NCI-H446 treated with DMSO at 0.1 percent for 48 hours (cell line): ENCODE data around the gene RTL1.

Experiments
- DNase-seq: peaks from one replicate; lab custom pipeline; 2025; lab: John Stamatoyannopoulos, UW

RTL1 gene

DNA sequence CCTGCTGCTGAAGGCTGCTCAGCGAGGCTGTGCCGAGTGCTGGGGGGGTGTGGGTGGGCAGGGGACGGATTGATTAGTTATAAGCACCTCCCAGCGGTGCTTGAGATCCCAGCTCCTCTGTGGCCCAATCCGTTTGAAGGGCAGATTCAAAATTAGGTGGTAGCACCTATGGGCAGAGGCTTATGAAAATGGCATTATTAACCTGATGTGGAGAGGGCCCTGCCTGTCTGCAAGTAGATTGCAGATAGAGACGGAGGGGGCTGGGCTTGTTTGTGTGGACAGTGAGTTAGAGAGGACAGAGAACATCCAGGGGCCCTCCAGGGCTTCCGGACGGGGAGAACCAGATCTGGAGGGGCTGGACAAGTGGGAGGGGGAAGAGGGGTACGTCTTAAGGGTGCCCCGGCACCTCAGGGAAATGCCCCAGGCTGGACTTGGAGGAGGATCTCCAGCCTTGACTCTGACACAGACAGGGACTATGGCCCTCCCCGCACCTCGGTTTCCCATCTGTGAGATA lies at the start of gene RTL1:
RTL1 (minus strand) TSS at position 51 of the 514 bp plus-strand sequence. CDS start 18,934 bp downstream, outside the sequence.
- DNase-seq, result no peak

DNA sequence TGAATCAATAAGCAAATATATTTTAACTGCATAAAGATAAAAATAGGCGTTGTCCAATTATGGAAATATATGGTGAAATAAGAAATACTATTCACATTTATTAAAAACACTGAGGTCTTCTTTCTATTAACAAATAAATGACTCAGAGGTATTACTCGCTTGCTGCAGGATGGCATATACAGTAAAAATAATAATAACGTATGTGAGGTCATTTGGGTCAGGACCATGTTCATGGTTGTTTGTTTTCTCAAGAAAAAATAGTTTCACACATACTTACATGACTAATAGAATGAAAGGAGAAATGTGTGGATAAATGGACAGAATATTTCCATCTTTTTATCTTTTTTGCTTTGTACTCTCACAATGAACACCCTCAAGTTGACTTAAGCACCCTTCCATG lies 46.5 kb upstream of the RTL1 start:
- no peak for DNase-seq

- no peak for DNase-seq
Measured at GRCh38 chr14:100944052-100944451, 40.5 kb upstream of the RTL1 start.

DNA sequence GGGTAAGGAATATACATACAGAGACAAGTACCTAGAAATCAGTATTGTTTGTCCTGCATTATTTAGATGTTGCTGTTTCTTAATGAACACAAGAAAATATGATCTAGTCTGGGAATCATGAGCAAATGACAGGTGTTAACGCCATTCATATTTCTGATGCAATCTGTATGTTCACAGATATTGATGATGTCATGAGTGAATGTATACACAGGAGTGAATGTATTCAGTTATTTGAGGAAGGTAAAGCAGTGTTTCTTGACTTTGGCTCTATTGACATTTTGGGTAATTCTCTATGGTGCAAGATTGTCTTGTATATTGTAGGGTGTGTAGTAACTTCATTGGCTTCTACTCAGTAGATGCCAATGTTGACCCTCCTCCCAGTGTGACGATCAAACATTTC lies 26.7 kb upstream of the RTL1 start:
- no peak for DNase-seq

DNA sequence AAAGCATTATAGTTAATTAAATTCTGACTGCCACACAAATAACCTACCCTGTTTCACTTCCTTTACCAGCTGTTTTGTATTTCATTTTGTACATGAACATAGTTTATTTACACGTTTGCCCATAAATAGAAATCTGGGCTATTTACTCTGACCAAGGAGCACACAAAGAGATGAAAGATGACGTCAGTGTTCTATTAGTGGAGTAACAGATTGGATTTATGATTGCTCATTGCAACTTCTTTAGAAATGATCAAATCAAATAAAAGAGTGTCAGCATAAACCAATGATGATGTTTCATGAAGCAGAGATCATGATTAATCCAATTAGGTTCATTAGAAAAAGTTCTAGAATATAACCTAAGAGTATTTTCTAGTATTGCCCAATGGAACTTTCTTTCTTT lies 12.0 kb upstream of the RTL1 start:
- no peak for DNase-seq

- no peak for DNase-seq
Measured at GRCh38 chr14:100914597-100915021, 11.1 kb upstream of the RTL1 start.

DNA sequence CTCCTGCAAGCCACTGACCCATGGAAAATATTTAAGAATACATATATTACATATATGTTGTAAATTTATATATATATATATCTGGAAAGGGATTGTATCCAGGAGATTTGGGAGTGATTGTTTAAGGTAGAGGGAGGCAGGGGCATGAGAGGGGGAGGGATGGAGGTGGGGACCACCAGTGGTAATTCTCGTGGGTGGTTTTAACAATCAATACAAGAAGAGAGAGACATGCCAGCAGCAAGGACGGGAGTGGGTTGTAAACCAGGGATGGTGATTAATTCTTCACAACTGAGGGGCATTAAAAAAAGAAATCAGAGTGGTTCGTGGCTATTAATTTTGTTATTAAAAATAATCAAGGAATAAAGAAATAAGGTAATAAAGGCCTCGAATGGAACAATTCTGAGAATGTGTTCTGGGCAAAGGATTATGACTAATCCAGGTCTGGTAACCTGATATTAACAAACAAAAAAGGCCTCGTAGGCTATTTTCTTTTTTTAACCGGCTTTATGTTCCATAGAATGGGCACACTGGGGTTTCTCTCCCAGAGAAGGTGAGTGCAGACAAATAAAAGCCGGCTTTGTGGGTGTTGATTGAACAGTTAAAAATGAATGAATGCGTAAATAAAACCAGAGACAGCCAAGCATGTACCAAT lies 8.3 kb upstream of the RTL1 start:
- no peak for DNase-seq

DNA sequence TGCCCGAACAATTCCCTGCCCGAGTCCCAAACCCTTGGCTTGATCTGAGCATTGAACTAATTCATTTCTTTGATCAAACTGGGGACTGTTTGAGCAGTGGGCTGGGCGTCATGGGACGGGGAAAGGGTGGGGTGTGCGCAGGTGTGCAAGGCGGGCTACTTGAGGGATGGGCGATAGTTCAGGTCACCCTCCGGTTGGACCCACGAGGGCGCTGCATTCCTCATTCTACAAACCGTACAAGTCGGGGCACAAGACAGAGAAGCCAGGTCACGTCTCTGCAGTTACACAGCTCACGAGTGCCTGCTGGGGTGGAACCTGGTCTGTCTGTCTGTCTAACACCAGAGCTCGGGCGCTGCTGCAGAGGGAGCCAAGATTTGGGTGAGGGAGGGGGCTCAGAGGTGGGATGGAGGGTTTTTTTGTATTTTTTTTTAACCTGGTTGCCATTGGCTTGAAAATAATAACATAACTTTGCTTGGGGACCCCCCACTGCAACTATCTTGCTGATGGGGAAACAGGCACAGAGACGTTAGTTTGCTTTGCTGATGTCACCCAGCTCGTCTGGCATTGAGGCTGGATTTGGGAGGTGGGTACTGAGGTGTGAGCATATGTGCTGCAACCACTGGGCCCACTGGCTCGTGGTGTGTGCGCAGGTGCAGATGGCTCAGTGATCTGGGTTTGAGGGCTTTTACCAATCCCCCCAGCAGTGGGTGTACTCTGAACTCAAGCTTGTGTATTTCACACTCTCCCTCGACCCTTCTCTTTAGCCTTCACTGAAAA lies 7.6 kb upstream of the RTL1 start:
- DNase-seq, result no peak

DNA sequence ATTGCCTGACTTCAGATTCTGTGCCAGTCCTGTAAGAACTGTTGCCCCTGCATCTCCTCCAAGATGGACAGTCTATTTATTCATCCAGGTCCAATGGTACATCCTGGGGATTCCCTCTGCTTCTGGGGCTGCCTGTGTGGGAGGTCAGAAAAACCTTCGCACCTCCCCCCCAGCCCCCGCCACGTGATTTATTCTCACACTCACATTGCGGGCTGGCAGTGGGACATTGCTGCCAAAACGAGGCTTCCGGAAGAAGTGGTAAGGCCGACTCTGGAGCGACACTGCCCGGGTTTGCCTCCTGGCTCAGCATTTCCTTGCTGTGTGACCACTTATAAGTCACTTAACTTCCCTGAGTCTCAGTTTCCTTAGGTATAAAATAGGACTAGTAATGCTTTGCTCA lies 5.9 kb upstream of the RTL1 start:
- DNase-seq, result no peak

GRCh38 chr14:100907240-100907639 lies 3.7 kb upstream of the RTL1 start:
- no peak for DNase-seq

- DNase-seq, result no peak
Measured at GRCh38 chr14:100906420-100906819, 2.9 kb upstream of the RTL1 start.

- DNase-seq, result no peak
Measured at GRCh38 chr14:100905166-100905565, 1.6 kb upstream of the RTL1 start.

DNA sequence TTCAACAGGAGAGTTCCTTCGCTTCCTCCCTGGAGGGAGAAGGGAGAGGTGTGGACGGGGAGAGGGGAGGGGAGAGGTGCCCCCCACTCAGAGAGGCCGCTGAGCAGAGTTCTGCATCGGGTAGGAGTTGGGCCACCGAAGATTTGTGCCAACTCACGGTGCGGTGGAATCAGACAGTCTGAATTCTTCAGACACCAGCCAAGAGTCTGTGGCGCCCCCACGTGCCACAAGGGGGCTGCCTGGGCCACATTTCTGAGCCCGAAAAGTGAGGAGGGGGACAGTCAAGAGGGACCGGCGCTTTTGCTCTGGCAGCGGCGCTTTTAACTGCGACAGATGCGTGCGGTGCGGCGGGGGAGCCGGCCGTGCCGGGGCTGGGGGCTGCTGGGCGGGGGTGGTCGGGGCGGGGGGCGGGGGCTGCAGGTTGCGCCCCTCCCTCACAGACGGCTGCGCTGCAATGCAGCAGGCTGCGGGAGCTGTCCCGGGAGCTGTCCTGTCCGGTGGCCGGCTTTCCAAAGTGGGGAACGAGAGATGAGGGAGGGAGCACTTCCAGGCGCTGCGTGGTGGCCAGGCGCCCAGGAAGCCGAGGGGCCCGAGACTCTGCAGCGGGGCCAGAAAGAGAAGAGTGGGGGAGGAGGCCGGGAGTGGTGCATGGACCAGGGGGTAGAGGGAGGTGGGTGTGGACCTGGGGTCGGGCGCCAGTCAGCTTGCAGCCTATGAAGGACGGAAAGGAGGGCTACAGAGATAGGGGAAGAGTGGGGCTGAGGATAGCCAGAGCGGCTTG lies 975 bp upstream of the RTL1 start:
- DNase-seq, result no peak

DNA sequence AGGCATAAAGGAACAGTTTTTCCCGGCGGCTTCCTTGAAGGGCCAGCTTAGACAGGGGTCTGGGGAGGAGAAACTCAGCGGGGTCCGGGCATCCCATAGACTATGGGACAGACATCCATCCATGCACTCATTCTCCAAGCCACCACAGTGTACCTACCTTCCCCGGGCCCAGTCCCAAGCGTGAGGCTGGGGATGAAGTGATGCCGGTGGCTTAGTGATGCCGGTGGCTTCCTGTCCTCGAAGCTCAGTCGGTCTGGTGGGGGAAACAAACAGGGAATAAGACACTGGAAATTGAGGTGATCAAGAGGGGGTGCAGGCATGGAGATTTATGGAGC lies 421 bp downstream of the RTL1 start:
- DNase-seq, result no peak

GRCh38 chr14:100902295-100903133 lies 1.0 kb downstream of the RTL1 start:
- no peak for DNase-seq

DNA sequence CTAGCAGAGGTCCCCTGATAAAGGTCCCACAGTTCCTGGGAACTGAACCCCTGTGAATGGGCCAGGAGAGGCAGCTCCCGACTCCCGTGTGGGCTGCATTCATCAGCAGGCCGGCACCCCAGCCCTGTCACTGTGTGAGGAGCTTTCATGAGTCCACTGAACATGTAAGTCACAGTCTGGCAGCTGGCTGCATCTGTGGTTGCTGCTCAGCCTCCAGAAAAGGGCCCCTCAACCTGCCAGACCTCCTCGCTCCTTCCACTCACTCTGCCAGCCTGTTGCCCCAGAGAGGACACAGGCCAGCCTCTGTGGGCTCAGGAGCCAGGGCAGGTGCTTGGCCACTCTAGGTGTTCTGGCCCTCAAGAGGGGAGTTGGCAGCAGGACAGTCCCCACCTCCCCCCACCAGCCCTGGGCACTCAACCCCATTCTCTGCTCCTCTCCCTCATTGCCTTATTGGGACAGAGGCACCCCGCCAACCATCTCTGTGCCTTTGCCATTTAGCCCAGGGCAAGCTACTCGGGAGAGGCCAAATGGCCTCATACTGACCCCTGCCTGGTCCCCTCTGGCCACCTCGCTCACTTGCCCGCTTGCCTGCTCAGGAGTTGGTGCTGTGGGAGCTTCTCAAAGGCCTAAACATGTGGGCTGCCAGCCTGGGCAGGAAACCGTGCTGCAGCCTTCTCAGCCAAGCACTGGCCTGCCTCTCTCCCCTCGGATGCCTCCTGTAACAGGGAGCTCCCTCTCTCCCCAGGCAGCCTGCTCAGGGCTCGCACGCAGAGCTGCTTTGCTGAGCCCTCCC lies 1.9 kb downstream of the RTL1 start:
- no peak for DNase-seq

DNA sequence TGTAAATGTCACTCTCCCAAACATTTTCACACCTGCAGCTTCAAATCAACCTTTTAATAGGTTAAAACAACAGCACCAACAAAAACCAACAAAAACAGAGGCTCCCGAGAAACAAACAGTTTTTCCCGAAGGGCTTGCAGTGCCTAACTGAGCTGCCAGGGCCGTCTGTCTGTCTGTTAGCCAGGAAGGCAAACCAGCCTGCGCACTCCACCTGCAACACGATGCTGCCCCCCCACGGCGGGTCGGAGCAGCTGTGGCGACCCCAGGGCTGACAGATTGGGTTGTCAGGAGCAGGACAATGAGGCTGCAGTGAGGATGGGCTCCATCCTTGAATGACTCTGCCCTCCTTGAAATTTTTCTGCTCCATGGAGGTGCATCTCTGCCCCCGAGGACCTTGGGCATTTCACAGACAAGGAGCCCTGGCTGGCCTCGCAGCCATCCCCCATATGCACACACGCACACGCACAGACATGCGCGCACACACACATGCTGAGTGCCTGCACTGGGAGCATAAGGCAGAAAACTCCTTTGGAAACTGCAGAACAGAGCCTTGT lies 2.6 kb downstream of the RTL1 start:
- DNase-seq, result no peak

- no peak for DNase-seq
Measured at GRCh38 chr14:100899884-100900771, 3.4 kb downstream of the RTL1 start.
